ENCODE data around the gene CAMKK1.

CAMKK1 gene

DNA sequence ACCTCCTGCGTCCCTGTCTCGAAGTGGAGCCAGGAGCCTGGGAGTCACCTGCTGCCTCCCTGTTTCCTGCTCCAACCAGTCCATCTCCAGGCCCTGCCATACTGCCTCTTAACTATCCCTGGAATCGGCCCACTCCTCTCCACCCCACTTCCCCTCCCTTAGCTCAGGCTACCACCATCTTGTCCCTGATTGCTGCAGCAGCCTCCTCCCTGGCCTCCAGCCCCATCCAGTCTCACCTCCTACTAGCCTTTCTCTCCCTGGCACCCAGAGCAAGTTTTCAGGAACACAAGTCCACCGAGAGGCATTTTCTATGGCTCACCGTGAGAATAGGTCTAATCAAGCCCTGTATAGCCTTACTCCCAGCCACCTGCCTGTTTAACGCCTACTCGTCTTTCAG, 865 bp upstream of the CAMKK1 start:
- Mint-ChIP-seq H3K4me3 (peak overlapping the region; percentile 90), H3K27ac (peak overlapping the region; percentile 87 to 93), H3K4me1 (peaks cover 38% of the 10 kb centered on the region), H3K27me3 (no peaks in the 10 kb centered on the region), H3K9me3 (no peaks in the 10 kb centered on the region)
- DNase-seq, result no peak
- ATAC-seq, result no peak

DNA sequence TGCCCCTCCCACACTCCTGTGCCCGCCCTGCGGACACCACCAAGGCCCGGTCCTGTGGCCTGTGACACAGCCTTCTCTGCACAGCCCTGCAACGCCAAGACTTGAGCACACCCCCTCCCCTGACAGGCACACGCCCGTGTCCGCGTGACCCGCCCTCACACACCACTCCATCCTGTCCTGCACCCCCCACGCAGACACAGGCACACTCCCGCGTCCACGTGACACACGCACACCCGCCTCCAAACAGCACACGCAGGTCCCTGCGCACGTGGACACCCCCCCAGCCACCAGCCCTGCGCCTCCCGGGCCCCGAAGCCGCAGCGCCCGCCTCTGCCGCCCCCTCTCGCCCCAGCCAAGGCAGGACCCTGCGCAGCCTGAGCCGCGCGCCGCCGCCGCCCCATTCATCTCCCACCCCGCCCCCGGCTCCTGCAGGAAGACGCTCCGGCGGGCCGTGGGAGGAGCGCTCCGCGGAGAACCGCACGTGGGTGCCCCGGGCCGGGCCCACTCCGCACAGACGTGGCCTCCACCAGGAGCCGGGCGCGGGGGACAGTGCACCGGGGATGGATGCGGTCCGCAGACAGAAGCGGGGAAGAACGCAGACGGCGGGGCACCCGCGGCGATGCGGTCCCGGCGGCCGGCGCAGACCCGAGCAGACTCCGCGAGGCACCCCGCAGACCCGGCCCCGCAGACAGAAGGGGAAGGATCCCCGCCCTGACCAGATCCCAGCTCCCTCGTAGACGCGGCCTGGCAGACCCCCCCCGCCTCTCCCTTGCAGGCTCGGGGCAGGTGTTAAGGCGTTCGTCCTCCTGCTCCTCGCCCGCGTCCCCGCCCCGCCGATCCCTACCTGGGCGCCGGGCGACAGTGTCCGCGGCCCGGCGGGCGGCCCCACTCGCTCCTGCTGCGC, 506 bp downstream of the CAMKK1 start:
- Mint-ChIP-seq H3K4me3 (peak overlapping the region; percentile 75), H3K4me1 (peaks cover 52% of the 10 kb centered on the region), H3K9me3 (no peaks in the 10 kb centered on the region), H3K27me3 (no peaks in the 10 kb centered on the region), H3K27ac (peak overlapping the region in 1 of 2 donors; percentile 3)
- DNase-seq (peak; percentile 58 to 64), ATAC-seq (peak; percentile 51)

DNA sequence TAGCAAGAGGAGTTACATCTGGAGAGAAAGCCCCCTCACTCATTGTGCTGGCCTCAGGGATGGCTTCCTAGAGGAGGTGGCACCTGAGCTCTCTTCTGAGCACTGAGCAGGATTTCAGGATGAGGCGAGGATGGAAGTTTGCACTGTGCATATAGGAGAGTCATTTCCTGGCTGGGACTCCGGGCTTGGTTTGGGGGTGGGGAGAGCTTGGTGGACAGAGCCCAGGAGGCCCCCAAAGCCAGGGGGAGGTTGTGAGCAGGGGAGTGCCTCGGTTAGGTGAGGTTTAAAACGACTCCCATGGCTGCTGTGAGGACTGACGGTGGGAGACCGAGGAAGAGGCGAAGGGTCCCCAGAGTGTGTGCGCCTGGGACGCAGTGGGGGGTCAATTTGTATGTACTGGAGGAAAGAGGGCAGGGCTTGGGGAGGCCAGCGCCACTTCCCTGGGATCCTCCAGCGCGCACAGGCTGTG, 1.2 kb downstream of the CAMKK1 start:
- peaks cover 58% of the 10 kb centered on the region for H3K4me1 Mint-ChIP-seq
- H3K27me3 Mint-ChIP-seq, result no peaks in the 10 kb centered on the region

DNA sequence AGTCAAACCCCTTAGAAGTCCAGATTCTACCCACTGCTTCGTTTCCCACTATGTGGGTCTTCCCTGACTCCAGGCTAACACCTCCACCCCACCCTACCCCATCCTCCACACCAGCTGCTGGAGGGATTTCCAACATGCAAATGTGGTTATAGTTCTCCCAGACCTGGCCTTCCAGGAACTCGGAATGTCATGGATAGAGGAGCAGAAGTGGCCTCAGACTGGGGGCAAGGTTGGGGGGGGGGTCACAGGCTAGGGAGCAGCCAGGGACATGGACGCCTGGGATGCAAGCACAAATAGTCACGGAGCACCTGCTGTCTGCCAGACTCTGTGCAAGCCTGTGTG, 2.0 kb downstream of the CAMKK1 start:
- Mint-ChIP-seq H3K27me3 (no peaks in the 10 kb centered on the region), H3K4me3 (peak overlapping the region in 1 of 2 donors; percentile 75)

More for the DNA sequence above, 1.2 kb downstream of the CAMKK1 start:
- Mint-ChIP-seq H3K27ac (no peak overlapping the region), H3K4me3 (peak overlapping the region; percentile 75), H3K9me3 (no peaks in the 10 kb centered on the region)
- DNase-seq (no peak), ATAC-seq (no peak)

DNA sequence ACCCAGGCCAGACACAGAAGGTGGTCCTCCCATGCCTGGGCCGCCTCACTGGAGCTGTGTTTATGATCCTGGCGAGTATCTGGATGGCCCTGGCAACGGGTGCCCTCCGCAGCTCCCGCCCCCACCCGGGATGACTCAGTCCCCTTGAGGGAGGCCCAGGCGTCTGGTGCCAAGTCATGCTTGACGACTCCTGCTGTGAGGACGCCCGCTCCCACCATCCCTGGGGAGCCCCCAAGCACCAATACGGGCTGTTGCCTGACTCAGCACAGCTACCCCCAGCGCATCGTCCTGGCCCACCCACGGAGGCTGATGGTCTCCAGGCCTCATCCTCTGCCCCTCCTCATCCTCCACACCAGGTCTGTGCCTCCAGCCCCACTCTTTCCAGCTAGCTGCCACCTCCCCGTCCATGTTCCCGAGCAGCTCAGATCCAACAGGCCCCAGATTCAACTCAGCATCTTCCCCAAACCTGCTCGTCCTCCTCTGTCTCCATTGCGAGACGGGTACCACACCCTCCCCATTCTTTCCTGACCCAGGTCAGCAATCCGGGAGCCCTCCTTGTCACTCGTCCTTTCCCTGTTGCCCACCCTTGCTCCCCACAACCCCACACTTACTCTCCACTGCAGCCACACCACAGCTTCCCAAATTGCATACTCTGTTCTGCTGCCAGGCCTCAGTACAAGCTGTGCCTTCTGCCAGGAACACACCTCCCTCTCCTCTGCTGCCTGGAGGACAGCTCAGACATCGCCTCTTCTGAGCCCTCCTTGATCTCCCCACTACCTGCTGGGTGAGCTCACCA, 2.6 kb downstream of the CAMKK1 start:
- Mint-ChIP-seq H3K4me3 (no peak overlapping the region), H3K27ac (no peak overlapping the region), H3K9me3 (no peaks in the 10 kb centered on the region), H3K4me1 (peaks cover 66% of the 10 kb centered on the region), H3K27me3 (no peaks in the 10 kb centered on the region)
- ATAC-seq, result no peak
- no peak for DNase-seq

More for the DNA sequence above, 2.0 kb downstream of the CAMKK1 start:
- no peak for DNase-seq
- no peak for ATAC-seq
- Mint-ChIP-seq H3K9me3 (no peaks in the 10 kb centered on the region), H3K27ac (no peak overlapping the region), H3K4me1 (peaks cover 66% of the 10 kb centered on the region)

DNA sequence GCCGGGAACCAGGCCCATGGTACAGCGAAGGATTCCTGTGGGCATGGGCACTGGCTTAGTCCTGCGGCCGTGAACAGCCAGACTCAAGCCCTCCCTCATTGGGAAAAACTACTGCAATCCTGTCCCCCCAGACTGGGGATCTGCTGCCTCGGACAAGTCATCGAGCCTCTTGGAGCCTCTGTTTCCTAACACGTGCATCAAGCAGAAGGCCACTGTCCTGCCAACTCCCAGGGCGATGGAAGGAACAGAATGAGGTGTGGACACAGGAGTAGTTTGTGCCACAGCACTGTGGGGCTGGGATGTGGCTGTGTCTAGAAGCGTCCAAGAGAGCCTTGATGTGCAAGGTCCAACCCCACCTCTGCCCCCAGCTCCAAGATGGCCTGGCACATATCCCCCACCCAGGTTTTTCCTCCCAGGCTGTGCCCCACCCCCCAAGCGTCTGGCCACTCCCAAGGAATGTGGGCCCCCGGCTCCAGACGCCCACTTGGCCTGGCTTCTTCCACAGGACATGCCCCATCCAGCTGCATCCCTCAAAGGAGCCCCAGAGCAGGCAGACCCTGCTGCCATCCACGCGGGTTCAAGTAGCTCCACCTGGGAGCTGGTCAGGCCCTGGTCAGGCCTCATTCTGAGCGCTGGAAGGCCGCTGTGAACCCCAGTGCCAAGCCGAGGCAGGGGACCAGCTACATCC, 3.4 kb downstream of the CAMKK1 start:
- Mint-ChIP-seq H3K27ac (no peak overlapping the region), H3K27me3 (no peaks in the 10 kb centered on the region), H3K9me3 (no peaks in the 10 kb centered on the region), H3K4me1 (peaks cover 66% of the 10 kb centered on the region), H3K4me3 (no peak overlapping the region)
- no peak for ATAC-seq
- no peak for DNase-seq

DNA sequence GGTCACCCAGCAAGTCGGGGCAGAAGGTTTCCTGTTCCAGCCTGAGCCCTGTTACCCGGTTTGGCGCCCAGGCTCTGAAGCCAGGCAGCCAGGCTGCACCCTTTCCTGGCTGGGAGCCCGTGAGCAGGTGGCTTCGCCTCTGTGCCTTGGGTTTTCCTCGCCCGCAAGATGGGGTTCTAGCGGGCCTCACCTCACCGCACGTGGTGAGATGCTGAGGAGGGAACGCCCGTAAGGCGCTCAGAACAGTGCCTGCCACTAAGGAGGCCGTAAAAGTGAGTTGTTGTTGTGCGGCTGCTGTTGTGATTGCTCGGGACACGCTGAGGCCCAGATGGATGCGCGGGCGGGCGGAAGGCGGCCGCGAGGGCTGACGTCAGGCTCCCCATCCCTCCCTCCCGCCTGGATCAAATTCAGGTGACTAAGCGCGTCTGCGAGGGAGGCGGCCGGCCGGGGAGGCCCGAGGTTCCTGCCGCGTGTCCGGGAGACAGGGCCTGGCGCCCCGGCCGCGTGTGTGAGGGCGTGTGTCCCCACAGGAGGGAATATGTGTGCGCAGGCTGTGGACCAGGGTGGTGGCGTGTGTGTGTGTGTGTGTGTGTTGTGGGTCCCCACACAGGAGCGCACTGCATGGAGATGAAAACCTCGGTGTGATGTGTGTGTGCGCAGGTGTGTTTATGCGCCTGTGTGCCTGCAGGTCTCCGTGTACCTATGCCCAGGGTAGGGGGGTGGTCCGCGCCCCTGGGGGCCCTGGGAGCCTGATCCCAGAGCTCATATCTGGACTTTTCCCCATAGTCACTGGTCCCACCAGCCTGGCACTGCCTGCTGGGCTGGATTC, 4.3 kb downstream of the CAMKK1 start:
- Mint-ChIP-seq H3K27ac (peak overlapping the region in 1 of 2 donors; percentile 61), H3K9me3 (no peaks in the 10 kb centered on the region), H3K27me3 (no peaks in the 10 kb centered on the region), H3K4me3 (no peak overlapping the region), H3K4me1 (peaks cover 57% of the 10 kb centered on the region)
- DNase-seq, result no peak
- ATAC-seq, result no peak

DNA sequence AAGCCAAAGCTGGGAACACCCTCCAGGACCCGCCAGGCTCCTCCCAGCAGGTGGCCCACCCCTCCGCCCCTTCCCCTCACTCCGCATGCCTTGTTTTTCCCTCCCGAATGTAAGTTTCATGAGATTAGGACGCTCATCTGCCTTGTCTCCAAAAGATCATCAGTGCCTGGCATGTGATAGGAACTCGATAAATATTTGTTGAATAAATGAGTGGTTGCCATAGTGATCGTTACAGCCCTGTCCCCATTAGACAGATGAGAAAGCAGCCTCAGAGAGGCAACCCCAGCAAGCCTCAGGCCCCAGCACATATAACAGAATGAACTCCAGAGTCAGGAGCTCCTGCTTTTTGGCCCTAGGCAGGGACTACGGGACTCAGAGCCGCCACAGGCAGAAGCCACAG, 5.0 kb downstream of the CAMKK1 start:
- H3K4me3 Mint-ChIP-seq, result no peak overlapping the region
- ATAC-seq, result no peak
- DNase-seq, result no peak
- no peaks in the 10 kb centered on the region for H3K27me3 Mint-ChIP-seq
- peaks cover 53% of the 10 kb centered on the region for H3K4me1 Mint-ChIP-seq
- H3K27ac Mint-ChIP-seq, result peak overlapping the region in 1 of 2 donors; percentile 92
- no peaks in the 10 kb centered on the region for H3K9me3 Mint-ChIP-seq

DNA sequence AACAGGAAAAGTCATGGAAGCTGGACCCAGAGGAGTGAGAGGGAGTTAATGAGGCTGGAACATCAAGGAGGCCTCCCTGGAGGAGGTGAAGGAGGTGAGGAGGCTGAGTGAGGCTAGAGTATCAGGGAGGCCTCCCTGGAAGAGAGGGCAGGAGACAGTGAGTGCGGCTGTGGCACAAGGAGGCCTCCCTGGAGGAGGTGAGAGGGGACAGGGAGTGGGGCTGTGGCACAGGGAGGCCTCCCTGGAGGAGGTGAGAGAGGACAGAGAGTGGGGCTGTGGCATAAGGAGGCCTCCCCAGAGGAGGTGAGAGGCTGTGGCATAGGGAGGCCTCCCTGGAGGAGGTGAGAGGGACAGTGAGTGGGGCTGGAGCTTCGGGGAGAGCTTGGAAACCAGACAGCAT, 5.5 kb downstream of the CAMKK1 start:
- Mint-ChIP-seq H3K4me1 (peaks cover 53% of the 10 kb centered on the region), H3K27ac (peak overlapping the region; percentile 56 to 92), H3K9me3 (no peaks in the 10 kb centered on the region), H3K27me3 (no peaks in the 10 kb centered on the region), H3K4me3 (peak overlapping the region; percentile 39 to 70)
- ATAC-seq (no peak), DNase-seq (no peak)

DNA sequence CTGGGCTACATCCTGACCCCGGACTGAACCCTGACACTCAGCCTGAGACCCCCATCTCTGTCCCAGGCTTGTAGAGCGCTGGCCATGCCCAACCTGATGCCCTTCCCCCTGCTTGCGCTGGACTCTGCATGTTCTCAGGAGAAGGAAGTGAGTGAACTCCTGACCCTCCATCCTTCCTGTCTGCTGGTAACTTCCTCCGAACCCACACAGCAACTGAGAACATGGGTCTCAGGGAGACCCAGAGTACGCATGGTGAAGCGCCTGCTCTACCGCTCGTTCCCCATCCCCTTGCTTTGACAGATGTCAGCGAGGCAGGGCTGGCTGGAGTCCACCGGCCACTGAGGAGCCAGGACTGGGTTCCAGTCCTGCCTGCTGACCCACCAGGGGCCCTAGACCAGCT, 6.1 kb downstream of the CAMKK1 start:
- no peak for DNase-seq

DNA sequence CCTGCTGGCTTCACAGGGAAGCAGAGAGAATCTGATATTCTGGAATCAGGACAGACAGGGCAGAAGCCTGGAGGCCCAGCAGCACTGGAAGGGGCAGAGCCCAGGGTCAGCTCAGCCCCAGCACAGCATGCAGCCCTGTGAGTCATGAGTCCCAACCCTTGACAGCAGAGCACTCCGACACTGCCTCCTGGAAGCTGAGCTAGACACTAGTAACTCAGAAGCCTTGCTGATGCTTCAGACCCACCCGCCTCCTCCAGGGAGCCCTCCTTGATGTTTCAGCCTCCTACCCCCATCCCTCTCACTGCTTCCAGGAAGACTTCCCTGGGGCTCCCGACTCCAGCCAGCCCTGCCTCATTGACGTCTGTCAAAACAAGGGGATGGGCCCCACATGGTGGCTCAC, 6.9 kb downstream of the CAMKK1 start:
- H3K4me1 Mint-ChIP-seq, result peaks cover 39% of the 10 kb centered on the region
- no peak for ATAC-seq
- DNase-seq, result no peak
- peak overlapping the region in 1 of 2 donors; percentile 86 for H3K27ac Mint-ChIP-seq
- H3K4me3 Mint-ChIP-seq, result no peak overlapping the region
- H3K9me3 Mint-ChIP-seq, result no peaks in the 10 kb centered on the region
- H3K27me3 Mint-ChIP-seq, result no peaks in the 10 kb centered on the region

More for the DNA sequence above, 6.1 kb downstream of the CAMKK1 start:
- H3K4me1 Mint-ChIP-seq, result peaks cover 47% of the 10 kb centered on the region
- H3K27me3 Mint-ChIP-seq, result no peaks in the 10 kb centered on the region
- H3K9me3 Mint-ChIP-seq, result no peaks in the 10 kb centered on the region
- peak overlapping the region; percentile 39 to 70 for H3K4me3 Mint-ChIP-seq
- ATAC-seq, result peak; percentile 52
- H3K27ac Mint-ChIP-seq, result peak overlapping the region; percentile 92 to 95

DNA sequence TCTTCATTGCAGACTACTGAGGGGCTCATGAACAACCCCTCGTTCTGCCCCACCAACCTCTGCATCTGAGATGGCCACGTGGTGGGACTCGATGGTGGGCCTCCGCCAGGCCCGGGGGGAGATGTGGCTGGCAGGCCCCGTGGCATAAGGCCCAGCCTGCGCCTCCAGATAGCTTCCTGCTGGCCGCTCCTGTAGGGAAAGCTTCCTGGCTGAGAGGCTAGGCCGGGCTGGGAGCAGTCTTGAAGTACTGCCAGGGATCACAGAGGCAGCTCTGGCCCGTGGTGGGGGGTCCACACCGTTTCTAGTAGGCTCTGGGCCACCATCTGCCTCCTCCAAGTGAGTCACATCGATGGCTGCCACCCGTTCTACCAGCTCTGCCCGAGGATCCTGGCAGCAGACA, 7.6 kb downstream of the CAMKK1 start:
- no peak for DNase-seq
- no peak overlapping the region for H3K27ac Mint-ChIP-seq
- H3K4me1 Mint-ChIP-seq, result peaks cover 32% of the 10 kb centered on the region
- ATAC-seq, result no peak
- no peak overlapping the region for H3K4me3 Mint-ChIP-seq
- no peaks in the 10 kb centered on the region for H3K9me3 Mint-ChIP-seq
- H3K27me3 Mint-ChIP-seq, result no peaks in the 10 kb centered on the region

DNA sequence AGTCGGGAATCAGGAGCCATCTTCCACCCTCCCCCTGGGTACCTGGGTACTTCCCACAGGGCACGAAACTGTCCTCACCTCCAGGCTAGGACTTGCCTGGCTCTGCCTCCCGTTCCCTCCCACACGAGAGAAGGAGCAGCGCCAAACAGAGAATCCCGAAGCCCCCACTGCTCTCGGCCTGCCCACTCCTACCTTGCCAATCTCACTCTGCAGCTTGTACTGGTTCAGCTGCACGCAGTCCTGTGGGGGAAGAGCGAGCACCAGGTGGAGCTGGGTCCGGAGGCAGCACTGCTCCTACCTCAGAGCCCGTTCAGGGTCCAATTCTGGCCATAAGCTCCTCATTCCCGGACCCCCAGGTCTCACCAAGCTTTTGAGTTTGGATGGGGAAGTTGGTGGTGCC, 8.7 kb downstream of the CAMKK1 start:
- ATAC-seq (no peak), DNase-seq (no peak)
- no peaks in the 10 kb centered on the region for H3K9me3 Mint-ChIP-seq
- H3K4me1 Mint-ChIP-seq, result peaks cover 28% of the 10 kb centered on the region
- H3K27me3 Mint-ChIP-seq, result no peaks in the 10 kb centered on the region
- no peak overlapping the region for H3K4me3 Mint-ChIP-seq
- no peak overlapping the region for H3K27ac Mint-ChIP-seq

DNA sequence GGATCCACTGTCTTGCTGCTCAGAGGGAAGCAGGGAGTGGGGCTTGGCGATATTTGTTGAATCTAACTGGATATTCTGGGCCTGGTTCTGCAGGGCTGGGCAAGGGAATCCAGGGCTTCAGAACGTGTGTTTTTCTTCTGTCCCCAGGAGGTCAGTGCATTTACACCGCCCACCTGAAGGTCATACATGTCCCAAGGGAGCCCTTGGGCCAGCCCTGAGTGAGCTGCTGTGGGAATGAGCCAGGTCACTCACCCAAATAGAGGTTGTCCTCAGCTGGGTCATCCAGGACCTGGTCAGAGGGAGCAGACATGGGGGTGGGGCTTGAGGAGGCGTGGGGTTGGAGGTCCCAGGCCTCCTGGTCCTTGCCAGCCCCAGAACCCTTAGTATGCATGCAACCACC, 10.6 kb downstream of the CAMKK1 start:
- no peaks in the 10 kb centered on the region for H3K27me3 Mint-ChIP-seq
- peaks cover 14% of the 10 kb centered on the region for H3K4me1 Mint-ChIP-seq
- H3K27ac Mint-ChIP-seq, result no peak overlapping the region
- ATAC-seq, result no peak
- no peak overlapping the region for H3K4me3 Mint-ChIP-seq
- H3K9me3 Mint-ChIP-seq, result no peaks in the 10 kb centered on the region
- no peak for DNase-seq

DNA sequence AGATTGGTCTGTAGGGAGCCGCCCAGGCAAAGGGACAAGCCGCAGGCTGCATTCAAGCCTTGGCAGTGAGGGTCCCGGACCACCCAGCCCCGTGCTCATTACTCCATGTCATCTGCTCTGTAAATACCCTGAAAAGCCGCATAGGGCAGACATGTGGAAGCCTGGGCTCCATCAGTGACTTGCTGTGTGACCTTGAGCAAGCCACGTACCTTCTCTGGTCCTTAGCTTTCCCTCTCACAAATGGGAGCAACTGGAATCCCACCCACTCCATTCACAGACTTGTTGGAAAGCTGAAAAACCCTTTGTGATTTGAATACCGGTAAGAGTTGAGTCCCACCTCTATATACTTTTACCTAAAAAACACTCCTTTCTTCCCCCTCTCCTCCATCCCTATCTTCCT, 11.9 kb downstream of the CAMKK1 start:
- H3K27ac Mint-ChIP-seq, result no peak overlapping the region
- DNase-seq (no peak), ATAC-seq (no peak)
- no peaks in the 10 kb centered on the region for H3K9me3 Mint-ChIP-seq
- no peaks in the 10 kb centered on the region for H3K27me3 Mint-ChIP-seq
- no peak overlapping the region for H3K4me3 Mint-ChIP-seq
- H3K4me1 Mint-ChIP-seq, result peaks cover 1% of the 10 kb centered on the region
